RKO (cell line): ENCODE results near the gene PLCL1.
A peak's percentile ranks its signal among the peaks of the same experiment; 100 is the strongest.
"Not testable (repeated sequence)": the region's sequence is repeated elsewhere in the genome, so short reads cannot be mapped to it uniquely, and the experiment has no call there.

Experiments
- DNase-seq: peaks from one replicate; pipeline ENCODE4 v3.0.0-alpha.2; 2016; ENCODE audit warnings: low spot score

PLCL1 gene

DNA sequence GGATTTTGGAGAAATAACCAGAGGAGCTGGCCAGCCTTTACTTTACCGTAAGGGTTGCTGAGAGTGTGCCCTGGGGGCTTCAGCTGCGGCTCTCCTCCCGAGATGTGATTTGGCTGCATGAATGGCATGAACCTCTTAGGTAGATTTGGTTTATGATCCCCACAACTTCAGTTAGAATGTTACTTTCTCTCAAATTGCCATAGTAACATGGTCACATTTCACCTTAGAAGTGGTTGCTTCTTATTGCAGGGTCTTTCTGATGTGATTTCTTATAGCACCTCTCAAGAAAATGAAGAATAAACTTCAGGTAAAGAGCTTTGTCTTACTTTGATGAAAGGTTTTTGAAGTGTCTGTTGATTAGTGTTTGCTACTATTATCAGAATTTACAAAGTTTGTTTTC lies 5.6 kb downstream of the PLCL1 start:
- no peak for DNase-seq

DNA sequence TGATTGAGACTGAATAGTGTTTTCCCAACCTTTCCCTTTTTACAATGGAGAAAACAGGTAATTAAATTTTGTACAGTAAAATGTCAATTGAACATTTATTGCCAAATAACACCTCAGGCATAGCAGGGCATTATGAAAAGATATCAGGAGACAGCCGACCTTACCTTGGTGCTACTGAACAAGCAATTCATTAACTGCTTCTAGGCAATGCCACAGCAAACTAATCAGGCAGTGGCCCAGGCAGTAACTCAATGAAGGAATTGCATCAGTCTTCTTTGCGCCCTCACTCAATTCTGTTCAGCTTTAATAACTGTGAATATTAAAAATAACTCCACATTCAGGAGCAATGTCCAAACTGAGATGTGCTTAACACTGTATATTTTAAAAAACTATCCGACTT lies 6.1 kb downstream of the PLCL1 start:
- DNase-seq, result no peak

DNA sequence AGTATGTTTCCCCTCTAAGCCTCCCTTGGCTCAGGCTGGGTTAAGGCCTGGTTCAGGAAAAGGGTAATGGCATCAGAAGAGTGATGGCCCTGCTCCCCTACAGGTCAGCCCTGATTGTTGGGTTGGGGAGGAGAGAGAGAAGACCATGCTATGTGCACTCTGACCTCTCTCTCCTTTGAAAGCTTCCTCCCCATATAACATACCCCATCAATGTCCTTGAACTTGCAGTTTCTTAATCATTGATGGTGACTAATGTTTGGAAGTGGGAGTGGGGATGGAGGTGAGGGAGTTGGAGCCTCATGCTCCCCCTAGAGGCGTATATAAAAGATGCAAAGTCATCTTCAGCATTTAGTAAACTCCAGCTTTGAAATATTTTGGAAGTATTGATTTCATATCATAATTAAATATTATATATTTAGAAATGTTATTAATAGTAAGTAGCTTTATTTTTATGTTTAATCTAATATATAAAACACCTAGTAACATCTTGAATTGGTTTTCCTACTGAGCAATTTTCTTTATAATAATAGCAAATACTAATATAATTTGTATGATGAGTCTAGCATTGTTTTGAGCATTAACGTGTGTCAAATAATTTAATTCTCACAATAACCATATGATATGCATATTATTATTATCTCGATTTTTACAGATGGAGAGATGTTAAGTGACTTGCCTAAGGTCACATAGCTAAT lies 8.8 kb downstream of the PLCL1 start:
- peak; percentile 82 for DNase-seq

DNA sequence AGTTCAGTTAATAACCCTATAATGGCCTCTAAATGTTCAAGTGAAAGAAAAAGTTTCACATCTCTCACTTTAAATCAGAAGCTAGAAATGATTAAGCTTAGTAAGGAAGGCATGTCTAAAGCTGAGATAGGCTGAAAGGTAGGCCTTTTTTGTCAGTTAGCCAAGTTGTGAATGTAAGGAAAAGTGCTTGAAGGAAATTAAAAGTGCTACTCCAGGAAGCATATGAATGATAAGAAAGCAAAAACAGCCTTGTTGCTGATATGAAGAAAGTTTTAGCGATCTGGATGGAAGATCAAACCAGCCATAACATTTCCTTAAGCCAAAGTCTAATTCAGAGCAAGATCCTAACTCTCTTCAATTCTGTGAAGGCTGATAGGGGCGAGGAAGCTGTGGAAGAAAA lies 10.1 kb downstream of the PLCL1 start:
- no peak for DNase-seq

DNA sequence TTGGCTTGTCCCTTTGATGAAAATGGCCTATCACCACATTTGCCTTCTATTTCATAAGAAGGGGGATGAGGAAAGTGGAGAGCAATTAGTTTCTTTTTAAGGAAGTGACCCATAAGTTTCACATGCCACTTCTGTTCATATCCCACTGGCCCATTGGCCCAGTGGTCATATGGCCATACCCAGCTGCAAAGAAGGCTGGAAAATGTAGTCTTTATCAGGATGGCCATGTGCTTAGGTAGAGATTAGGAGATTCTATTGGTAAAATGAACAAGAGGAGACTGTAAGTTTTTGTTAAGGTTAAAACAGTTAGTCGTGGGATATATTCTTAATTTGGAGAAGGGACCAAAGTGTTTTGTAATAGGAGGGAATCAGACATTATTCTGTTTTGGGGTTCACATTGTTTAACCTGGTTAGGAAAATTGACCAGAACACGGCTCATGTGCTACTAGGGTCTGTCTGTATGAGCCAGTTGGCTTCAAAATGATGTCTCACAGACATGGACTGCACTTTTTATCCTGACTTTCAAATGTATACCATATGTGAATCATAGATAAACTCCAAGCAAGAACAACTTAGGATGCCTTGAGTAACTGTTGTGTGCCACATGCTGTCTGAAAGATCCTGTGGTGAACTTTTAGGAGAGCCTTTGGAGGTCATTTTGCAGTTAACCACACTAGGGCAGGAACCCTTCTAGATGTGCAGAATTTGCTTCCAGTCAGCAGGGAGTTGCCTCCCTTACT lies 17.3 kb downstream of the PLCL1 start:
- no peak for DNase-seq

DNA sequence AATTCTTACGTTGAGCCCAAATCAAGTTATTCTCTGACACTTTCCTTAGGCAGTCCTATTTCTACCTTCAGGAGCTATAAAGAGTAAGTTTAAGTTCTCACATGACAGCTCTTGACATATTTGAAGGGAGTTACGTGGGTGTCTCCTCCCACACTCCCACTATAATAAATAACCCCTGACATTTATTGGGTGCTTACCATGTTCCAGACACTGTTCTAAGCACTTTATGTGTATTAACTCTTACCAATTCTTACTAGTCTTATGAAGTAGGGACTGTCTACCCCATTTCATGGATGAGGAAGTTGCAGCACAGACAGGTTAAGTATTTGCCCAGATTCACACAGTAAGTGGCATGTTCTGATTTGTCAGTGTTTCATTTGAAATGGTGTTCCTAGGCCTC lies 17.9 kb downstream of the PLCL1 start:
- DNase-seq, result no peak

DNA sequence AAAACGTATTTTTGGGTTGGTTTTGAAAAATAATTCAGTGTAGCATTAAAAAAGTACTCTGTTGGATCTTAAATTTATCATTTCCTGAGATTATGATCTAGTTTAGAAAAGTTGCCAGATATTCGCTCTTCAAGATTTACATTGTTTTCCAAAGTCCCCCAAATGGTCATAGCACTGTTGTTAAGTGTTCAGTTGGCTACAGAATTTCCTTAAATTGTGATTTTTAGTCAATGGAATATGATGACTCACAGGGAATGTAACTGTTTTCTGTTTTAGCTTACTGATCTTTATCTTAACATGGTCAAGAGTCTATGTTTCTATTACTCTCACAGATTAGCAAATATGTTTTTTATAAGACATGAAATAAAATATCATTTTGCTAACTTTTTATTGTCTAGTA lies 23.2 kb downstream of the PLCL1 start:
- DNase-seq, result no peak

DNA sequence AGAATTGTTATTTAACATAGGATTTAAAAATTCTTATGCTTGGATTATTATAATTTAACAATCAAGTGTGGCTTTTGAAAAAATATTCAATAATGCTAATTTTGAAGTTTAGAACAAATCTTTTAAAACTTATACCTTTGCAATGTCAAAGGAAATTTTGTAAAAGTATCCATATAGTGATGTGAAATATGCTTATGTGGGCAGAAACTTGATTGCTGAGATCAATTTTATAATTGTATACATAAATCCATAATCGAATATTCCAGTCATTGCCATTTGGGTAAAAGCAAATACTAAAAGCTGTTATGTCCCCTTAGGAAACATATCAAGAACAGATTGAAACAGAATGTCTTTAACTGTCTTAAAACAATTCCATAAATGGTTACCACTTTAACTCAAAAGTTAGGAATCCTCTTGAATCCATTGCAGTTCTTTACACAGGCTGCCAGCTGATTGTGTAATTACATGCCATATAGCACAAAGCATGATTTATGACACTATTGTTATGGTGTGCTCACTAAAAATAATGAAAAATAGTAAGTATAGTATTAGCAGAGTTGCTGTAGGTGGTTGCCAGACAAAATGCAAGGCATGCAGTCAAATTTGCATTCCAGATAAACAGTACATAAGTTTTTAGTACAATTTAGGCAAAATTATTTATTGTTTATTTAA lies 24.2 kb downstream of the PLCL1 start:
- no peak for DNase-seq

DNA sequence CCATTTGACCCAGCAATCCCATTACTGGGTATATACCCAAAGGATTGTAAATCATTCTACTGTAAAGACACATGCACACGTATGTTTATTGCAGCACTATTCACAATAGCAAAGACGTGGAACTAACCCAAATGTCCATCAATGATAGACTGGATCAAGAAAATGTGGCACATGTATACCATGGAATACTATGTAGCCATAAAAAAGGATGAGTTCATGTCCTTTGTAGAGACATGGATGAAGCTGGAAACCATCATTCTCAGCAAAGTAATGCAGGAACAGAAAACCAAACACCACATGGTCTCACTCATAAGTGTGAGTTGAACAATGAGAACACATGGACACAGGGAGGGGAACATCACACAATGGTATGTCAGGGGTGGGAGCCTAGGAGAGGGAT lies 30.4 kb downstream of the PLCL1 start:
- DNase-seq, result not testable (repeated sequence)

DNA sequence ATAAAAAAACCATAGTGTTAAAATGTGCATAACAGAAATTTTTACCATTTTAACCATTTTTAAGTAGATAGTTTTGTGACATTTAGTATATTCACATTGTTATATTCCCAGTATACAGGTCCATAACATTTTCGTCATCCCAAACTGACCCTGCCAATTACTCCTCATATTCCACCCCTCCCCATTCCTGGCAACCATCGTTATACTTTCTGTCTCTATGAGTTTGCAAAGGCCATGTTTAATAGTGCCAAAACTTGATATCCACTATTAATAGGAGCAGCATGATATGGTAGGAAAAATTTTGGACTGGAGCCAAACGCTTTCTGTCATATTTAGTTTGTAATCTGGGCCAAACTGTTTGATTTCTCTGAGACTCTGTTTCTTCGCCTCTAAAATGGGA lies 30.9 kb downstream of the PLCL1 start:
- no peak for DNase-seq

DNA sequence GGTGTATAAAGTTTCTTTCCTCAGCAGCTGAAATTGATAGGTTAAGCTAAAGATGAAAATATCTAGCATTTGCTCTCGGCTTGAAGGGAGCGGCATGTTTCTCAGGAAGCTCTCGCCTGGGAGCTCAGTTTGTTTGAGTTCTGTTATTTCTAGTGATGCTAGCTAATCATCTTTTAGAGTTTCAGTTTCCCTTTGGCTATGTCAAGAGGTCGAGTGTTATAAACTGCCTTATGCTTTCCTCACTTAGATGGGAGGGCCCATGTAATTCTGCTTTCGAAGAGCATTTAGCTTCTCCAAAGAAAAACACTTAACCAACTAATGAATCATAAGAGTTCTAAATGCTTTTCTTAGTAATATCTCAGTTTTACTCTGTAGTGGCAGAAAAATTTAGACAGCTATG lies 33.6 kb downstream of the PLCL1 start:
- DNase-seq, result no peak

DNA sequence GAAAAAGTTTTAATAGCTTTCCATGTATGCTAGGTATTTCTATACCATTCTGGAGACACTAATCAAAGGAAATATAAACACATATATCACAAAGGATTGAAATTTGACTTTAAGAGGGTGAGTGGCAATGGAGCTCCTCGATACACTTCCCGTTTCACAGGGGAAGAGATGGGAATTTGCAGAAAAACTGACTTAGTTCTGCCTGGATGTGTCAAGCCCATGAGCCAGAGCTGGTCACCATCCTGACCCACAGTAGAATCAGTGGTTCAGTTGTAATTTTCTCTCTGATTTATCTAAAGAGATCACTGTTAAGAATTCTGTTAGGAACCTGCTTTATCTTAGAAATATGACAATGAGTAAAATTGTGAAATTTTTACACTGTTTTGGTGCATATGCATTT lies 34.2 kb downstream of the PLCL1 start:
- DNase-seq, result no peak

DNA sequence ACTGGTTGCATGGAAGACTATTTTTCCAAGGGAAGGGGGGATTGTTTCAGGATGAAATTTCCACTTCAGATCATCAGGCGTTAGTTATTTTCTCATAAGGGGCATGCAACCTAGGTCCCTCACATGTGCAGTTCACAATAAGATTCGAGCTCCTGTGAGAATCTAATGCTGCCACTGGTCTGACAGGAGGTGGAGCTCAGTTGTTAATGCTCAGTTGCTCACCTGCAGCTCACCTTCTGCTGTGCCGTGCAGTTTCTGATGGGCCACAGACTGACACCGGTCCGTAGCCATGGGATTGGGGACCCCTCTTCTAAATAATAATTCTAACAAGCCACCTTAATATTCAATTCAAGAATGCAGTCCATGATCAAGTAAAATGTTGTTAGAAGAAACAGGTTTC lies 34.9 kb downstream of the PLCL1 start:
- DNase-seq, result no peak

DNA sequence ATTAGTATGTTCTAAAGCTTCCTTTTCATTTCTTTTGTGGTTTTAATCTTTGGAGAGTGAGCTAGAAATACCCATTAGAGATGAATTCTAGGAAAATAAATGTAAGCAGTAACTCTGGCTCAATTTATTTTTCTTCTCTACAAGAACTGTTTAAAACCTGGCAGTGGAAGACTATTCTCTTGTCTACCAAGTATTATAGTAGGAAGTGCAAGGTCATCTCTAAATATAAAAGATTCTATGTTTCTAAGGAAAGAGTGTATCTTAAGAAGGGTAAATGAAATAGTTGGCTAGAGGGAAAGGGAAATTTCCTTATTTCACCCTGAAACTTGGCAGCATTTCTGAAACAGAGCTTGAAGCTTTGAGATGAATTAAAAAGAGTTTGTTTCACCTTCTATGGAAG lies 35.5 kb downstream of the PLCL1 start:
- no peak for DNase-seq

DNA sequence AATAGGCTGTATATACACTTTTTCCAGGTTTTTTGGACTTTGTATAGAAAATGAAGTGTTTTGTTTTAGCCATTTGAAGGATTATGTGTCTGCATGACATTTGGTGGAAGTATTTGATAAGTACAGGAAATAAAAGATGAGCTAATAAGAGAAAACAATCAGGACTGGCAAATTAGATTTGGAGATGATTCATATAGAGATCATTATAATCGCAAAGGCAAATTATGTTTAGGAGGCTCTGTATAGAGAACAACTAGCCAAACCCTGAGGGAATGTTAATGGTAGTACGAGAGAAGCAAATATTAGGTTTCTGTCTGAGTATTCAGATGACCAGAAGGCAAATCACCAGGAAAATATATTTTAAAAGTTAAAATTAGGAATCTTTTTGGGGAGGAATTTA lies 41.7 kb downstream of the PLCL1 start:
- no peak for DNase-seq

DNA sequence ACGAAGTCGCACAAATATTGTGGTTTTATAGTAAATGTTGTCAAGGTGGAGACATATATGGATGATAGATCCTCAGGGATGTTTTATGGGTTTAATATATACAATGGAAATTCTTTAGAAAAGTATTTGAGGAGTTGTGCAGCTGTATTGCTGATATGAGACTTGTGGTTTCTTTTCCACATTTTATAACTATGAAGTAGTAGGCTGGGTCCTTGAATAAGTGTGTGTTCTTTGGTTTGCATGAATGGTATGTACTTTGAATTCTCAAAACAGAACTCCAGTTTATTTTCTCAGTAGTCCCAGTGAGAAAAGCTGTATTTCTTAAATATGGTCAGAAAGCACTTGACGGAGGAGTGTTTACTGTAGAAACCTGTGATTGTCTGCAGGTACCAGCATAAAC lies 42.4 kb downstream of the PLCL1 start:
- DNase-seq, result no peak

DNA sequence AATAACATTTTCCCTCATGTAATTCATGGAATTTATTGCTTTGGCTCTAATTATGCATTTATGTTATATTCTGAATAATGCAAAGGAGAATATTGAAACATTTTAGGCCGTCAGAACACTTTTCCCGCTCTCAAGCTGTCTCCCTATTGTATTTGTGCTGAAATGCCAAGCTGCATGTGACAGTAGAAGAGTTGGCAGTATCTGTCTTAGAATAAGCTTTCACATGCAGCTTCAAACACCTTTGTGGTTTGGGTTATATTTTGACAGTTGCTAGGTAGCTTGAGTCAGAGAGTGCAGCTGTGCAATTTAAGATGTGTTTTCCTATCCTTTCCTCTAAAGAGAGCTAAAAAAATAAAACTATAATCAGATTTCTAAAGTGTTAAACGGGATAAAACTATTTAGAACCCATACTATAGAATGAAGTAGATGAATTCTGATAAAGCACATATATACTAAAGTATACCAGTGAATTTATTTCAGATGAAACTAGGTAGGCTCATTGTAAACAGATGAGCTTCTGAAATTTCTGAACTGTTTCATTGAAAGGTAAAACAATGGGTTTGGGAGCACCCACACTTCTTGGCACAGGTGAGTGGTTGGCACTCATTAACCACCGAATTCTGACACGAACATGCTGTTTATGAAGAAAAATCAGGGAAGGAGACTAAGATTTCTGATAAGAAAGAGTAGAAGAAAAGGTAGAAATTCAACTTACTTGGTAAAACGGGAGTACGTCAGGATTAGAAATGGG lies 43.4 kb downstream of the PLCL1 start:
- DNase-seq, result no peak

DNA sequence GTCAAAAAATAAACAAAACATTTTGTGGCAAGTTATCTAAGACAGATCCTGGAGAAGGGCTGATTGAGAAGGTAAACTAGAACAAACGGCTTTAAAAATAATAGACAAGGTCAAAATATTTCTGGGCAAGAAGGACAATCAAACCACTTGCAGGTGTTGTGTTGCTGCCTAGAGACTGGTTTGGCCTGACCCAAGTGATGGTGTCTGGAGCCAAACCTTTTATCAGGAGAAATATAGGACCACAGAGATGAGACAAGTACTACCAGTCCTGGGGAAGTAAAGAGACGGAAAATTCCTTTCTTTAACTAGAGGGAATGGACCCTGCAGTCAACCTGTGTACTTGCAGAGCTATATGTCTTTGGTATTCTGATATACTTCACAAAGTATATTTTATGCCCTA lies 44.2 kb downstream of the PLCL1 start:
- DNase-seq, result no peak

DNA sequence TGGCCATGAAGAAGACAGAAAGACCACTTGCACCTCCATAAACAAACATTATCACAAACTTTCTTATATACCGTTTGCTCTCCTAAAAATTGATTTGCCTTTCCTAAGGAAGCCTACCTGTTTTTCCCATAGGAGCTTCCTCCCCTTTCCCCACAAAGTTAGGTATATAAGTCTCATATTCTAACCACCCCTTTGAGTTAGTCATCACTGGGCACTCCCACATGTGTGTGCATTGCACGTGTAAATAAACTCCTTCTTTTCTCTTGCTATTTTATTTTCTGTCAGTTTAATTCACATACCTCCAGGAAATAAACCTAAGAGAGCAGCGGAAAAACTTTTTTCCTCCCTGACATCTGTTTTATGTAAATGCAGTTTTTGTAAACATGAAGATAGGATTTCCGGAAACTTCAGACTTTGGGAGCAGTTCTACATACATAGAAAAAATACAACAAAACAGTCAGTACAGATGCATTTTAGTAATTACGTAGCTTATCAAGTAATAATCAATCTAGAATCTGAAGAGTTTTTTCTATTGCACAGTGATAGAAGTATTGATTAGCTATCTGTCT lies 46.6 kb downstream of the PLCL1 start:
- DNase-seq, result no peak

DNA sequence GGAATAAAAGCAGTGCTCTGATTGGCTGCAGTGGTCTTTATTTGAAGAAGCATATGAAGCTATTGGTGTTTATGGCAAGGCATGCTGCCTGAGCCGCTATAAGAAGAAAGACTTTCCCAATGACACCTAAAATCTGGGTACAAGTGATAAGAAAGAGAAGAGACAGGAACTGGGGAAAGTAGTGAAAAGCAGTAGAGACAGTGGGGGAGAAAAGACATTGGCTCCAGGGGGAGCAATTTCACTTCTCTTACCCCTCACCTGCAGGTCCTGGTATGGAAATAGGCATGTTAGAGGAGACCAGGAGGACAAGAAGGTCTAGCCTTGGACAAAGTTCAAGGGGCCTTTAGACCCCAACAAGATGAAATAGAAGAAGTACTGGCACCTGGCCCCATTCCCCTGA lies 47.1 kb downstream of the PLCL1 start:
- no peak for DNase-seq

DNA sequence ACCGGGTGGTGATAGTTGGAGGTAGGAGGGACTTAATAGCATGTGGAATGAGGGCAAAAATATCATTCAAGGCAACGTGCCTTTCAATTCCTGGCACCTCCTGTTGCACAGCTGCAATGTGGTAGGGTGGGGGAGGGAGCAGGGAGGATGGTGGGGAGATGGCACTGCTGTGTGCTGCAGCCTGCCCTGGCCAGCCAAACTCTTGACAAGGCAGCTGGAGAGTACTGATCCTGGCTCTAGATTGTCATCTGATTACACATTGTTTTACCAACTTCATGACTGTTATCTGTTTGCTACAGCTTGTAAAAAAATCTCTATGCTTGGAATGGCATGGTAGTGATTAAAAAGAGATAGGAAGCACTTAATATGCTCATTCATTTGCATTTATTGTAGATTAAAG lies 47.7 kb downstream of the PLCL1 start:
- no peak for DNase-seq

DNA sequence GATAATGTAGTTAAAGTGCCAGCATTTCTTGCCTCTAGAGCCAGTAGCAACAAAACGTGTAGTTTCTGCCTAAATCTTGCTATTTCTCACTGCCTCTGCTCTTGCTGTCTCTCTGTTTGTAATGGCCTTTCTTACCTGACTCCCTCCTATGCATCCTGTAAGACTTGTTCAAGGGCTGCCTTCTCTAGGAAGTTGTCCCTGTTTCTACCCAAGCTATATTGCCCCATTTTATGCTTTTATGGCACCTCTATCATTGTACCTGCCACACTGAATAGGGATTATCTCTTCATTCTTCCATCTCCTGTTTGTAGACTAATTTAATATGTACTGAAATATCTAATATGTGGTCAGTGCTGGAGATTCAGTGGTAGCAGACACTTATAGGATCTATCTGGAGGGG lies 49.2 kb downstream of the PLCL1 start:
- DNase-seq, result no peak
